HUDEP-2 (cell line): ENCODE measurements around the gene PHLDB2.

Source experiments
- DNase-seq, 76 experiments: peaks; one replicate each; lab custom pipeline; 2025; ENCODE audit not compliant: unreplicated experiment in 76 of 76; lab: John Stamatoyannopoulos, UW

The PHLDB2 gene

GRCh38 chr3:112011376-112011940, 152.4 kb downstream of the PHLDB2 start:
- DNase-seq, result no peak

GRCh38 chr3:112012205-112012992, 153.3 kb downstream of the PHLDB2 start:
- no peak for DNase-seq

- peak in 28 of 76 experiments; percentile 2 to 48 (median 12) for DNase-seq
Observed at GRCh38 chr3:112013058-112013783, 154.2 kb downstream of the PHLDB2 start.

- no peak for DNase-seq
Observed at GRCh38 chr3:112013784-112014143, 154.7 kb downstream of the PHLDB2 start.

- no peak for DNase-seq
Observed at GRCh38 chr3:112017091-112017490, 158.0 kb downstream of the PHLDB2 start.

- no peak for DNase-seq
Observed at GRCh38 chr3:112018712-112019111, 159.6 kb downstream of the PHLDB2 start.

- DNase-seq, result no peak
Observed at GRCh38 chr3:112019716-112020115, 160.7 kb downstream of the PHLDB2 start.

GRCh38 chr3:112020674-112021085, 161.6 kb downstream of the PHLDB2 start:
- no peak for DNase-seq
